ENCODE results near the gene MCTP1. TPM values are rescaled to one million over a fixed set of nuclear protein-coding genes. Genes with fewer than 3 reads are reported as not detected.

The MCTP1 gene
- total RNA-seq, 4 donors from 2014 or later = 5.4 to 22.1 (median 5.8) TPM

GRCh38 chr5:95181644-95182043 lies 103.2 kb downstream of the MCTP1 start:
- no peaks in the 10 kb centered on the region for H3K9me3 ChIP-seq
- intact Hi-C loops (cut with DNase I; ENCODE audit: low total_unique reads) = no loop called here
- DNase-seq (no peak), ATAC-seq (no peak)
- H3K27me3 ChIP-seq = no peaks in the 10 kb centered on the region
- in situ Hi-C loops (cut with MboI; ENCODE audit: low sequenced_read_pairs in 4 of 4) = no loop called here
- TF ChIP-seq POLR2A (IDR thresholded peaks at IDR 0.05) (no peak), CTCF (IDR thresholded peaks at IDR 0.05 in 4 of 5, conservative IDR thresholded peaks at IDR 0.05 in 1 of 5) (no peak)
- H3K27ac ChIP-seq = no peak overlapping the region
- H3K4me1 ChIP-seq = no peaks in the 10 kb centered on the region
- H3K36me3 ChIP-seq = no peaks in the 10 kb centered on the region
- H3K4me3 ChIP-seq = no peak overlapping the region

GRCh38 chr5:95178046-95178651 lies 106.7 kb downstream of the MCTP1 start:
- intact Hi-C loops (cut with DNase I; ENCODE audit: low total_unique reads) = no loop called here
- ATAC-seq = no peak
- no peaks in the 10 kb centered on the region for H3K9me3 ChIP-seq

GRCh38 chr5:95177456-95177855 lies 107.4 kb downstream of the MCTP1 start:
- no peaks in the 10 kb centered on the region for H3K27me3 ChIP-seq
- ATAC-seq (no peak), DNase-seq (no peak)
- TF ChIP-seq POLR2A (IDR thresholded peaks at IDR 0.05) = no peak
- no peak for TF ChIP-seq CTCF (IDR thresholded peaks at IDR 0.05 in 4 of 5, conservative IDR thresholded peaks at IDR 0.05 in 1 of 5)
- H3K4me3 ChIP-seq = no peak overlapping the region
- H3K27ac ChIP-seq = no peak overlapping the region
- intact Hi-C loops (cut with DNase I; ENCODE audit: low total_unique reads) = no loop called here
- H3K36me3 ChIP-seq = no peaks in the 10 kb centered on the region
- in situ Hi-C loops (cut with MboI; ENCODE audit: low sequenced_read_pairs in 4 of 4) = no loop called here
- H3K9me3 ChIP-seq = no peaks in the 10 kb centered on the region
- no peaks in the 10 kb centered on the region for H3K4me1 ChIP-seq

More at GRCh38 chr5:95178046-95178651, 106.7 kb downstream of the MCTP1 start:
- in situ Hi-C loops (cut with MboI; ENCODE audit: low sequenced_read_pairs in 4 of 4) = no loop called here
- Histone ChIP-seq H3K27ac (no peak overlapping the region), H3K4me3 (no peak overlapping the region), H3K36me3 (no peaks in the 10 kb centered on the region), H3K27me3 (no peaks in the 10 kb centered on the region), H3K4me1 (no peaks in the 10 kb centered on the region)
- no peak for TF ChIP-seq POLR2A (IDR thresholded peaks at IDR 0.05)
- TF ChIP-seq CTCF (IDR thresholded peaks at IDR 0.05 in 4 of 5, conservative IDR thresholded peaks at IDR 0.05 in 1 of 5) = no peak
- no peak for DNase-seq

- ATAC-seq (no peak), DNase-seq (no peak)
- H3K4me3 ChIP-seq = no peak overlapping the region
- no peaks in the 10 kb centered on the region for H3K27me3 ChIP-seq
- H3K36me3 ChIP-seq = no peaks in the 10 kb centered on the region
- H3K4me1 ChIP-seq = no peaks in the 10 kb centered on the region
- in situ Hi-C loops (cut with MboI; ENCODE audit: low sequenced_read_pairs in 4 of 4) = no loop called here
- no peaks in the 10 kb centered on the region for H3K9me3 ChIP-seq
- TF ChIP-seq POLR2A (IDR thresholded peaks at IDR 0.05) = no peak
- TF ChIP-seq CTCF (IDR thresholded peaks at IDR 0.05 in 4 of 5, conservative IDR thresholded peaks at IDR 0.05 in 1 of 5) = no peak
- intact Hi-C loops (cut with DNase I; ENCODE audit: low total_unique reads) = no loop called here
- H3K27ac ChIP-seq = no peak overlapping the region
These were observed 109.8 kb downstream of the MCTP1 start for GRCh38 chr5:95175106-95175505.

GRCh38 chr5:95172659-95173058 lies 112.2 kb downstream of the MCTP1 start:
- no peaks in the 10 kb centered on the region for H3K36me3 ChIP-seq
- intact Hi-C loops (cut with DNase I; ENCODE audit: low total_unique reads) (no loop called here), in situ Hi-C loops (cut with MboI; ENCODE audit: low sequenced_read_pairs in 4 of 4) (no loop called here)
- H3K27me3 ChIP-seq = no peaks in the 10 kb centered on the region
- H3K4me1 ChIP-seq = no peaks in the 10 kb centered on the region
- no peaks in the 10 kb centered on the region for H3K9me3 ChIP-seq
- no peak for DNase-seq
- no peak overlapping the region for H3K27ac ChIP-seq
- H3K4me3 ChIP-seq = no peak overlapping the region
- ATAC-seq = no peak
- TF ChIP-seq POLR2A (IDR thresholded peaks at IDR 0.05) (no peak), CTCF (IDR thresholded peaks at IDR 0.05 in 4 of 5, conservative IDR thresholded peaks at IDR 0.05 in 1 of 5) (no peak)
